SK-N-SH treated with all-trans-retinoic acid at 6 μM for 48 hours (cell line): ENCODE data around the gene TRIM46.

Experiments used
- ARNTL ChIP-seq: fragments of 450-650 bp; formaldehyde crosslinking; IDR thresholded peaks from 2 replicates; pipeline ENCODE4 v1.5.0; 2020; ENCODE audit warnings: low read depth, mild to moderate bottlenecking, moderate library complexity, borderline replicate concordance
- BACH2 ChIP-seq: fragments of 250-450 bp; sonication (Bioruptor Pico); IDR thresholded peaks from 2 replicates; pipeline ENCODE4 v1.9.0; 2021; ENCODE audit warnings: mild to moderate bottlenecking, borderline replicate concordance
- ESRRG ChIP-seq: fragments of 250-450 bp; sonication (Bioruptor Pico); IDR thresholded peaks from 2 replicates; pipeline ENCODE4 v1.6.1; 2021; ENCODE audit warnings: mild to moderate bottlenecking
- RARB ChIP-seq: fragments of 250-450 bp; sonication (Bioruptor Pico); IDR thresholded peaks from 2 replicates; pipeline ENCODE4 v1.8.0; 2021; ENCODE audit warnings: mild to moderate bottlenecking, moderate library complexity
- ZFP3 ChIP-seq: fragments of 250-450 bp; sonication (Bioruptor Pico); IDR thresholded peaks from 2 replicates; pipeline ENCODE4 v1.5.0; 2020; ENCODE audit warnings: mild to moderate bottlenecking, moderate library complexity
- ZFP30 ChIP-seq: fragments of 450-650 bp; formaldehyde crosslinking; IDR thresholded peaks from 2 replicates; pipeline ENCODE4 v1.5.0; 2022; ENCODE audit warnings: mild to moderate bottlenecking, moderate library complexity

DNA sequence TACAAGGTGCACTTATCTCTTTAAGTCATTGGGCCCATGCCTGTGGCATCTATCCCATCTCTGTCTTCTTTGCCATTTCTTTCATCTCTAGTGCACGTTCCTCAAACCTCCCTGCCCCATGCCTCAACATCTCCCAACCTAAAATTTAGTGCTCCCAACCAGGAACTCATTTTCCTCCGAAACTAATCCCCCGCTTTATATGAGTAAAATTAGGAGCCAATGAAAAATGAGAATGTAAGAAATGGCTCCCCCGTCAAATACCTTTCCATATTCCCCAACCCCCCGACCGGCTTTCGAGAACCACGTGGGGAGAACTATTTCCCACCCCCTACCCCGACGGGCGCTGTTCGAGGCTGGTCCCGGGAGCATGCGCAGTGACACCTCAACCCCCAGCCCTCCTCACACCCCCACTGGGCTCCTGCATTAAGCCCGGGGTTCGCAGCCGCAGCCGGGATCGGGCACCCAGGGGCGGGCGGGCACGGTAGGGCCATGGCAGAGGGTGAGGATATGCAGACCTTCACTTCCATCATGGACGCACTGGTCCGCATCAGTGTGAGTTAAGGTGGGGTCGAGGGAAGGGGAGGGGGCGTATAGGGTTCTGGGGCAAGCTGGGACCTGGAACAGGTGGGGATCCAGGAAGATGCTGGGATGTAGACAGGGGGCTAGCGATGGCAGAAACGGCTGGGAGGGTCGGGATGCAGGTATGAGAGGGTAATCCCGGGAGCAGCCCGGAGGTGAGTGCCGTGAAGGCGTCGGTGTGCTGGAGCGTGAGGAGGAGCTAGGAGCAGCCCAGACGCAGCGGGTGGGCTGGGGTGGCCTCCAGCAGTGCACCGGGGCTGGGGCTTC, at the start of gene TRIM46:
- TF ChIP-seq ZFP30 (CRISPR knock-in tag) = no peak
- no peak for TF ChIP-seq ARNTL (CRISPR knock-in tag)
- TF ChIP-seq ZFP3 (CRISPR knock-in tag) = no peak
- TF ChIP-seq RARB (CRISPR knock-in tag) = no peak
- TF ChIP-seq BACH2 (CRISPR knock-in tag) = no peak
- TF ChIP-seq ESRRG (CRISPR knock-in tag) = no peak
